ENCODE measurements around the gene WNT10A. TPM values are rescaled to one million over a fixed set of nuclear protein-coding genes. Genes with fewer than 3 reads are reported as not detected.

WNT10A gene
- 1 to 10 TPM; 1.6 to 7.9 (median 3.5) TPM for total RNA-seq
- polyA plus RNA-seq: 1 to 10 TPM; 1.5 to 2.5 (median 1.5) TPM
- long read RNA-seq, donor 1, partial matches to known transcripts: 0 of 1 reads
- long read RNA-seq, donor 1, other reads (novel, unspliced or antisense): 0 of 1 reads
- long read RNA-seq, donor 2: 0 reads

- peaks cover 0 to 99% (median 24%) of the 10 kb centered on the region in 7 donors for H3K27me3 ChIP-seq (replicated peaks in 1 of 7)
- peak; percentile 96 for DNase-seq
- H3K4me3 ChIP-seq: peak within 1 kb of the TSS; percentile 25 to 72 (median 36)
- no peaks in the 10 kb centered on the region for H3K9me3 ChIP-seq
- TF ChIP-seq POLR2AphosphoS5 (IDR thresholded peaks at IDR 0.05) (peak; percentile 84 to 89 (median 87)), CTCF (IDR thresholded peaks at IDR 0.05 in 8 of 11, conservative IDR thresholded peaks at IDR 0.05 in 3 of 11) (no peak), POLR2A (IDR thresholded peaks at IDR 0.05) (peak in 1 of 3 donors; percentile 32)
- intact Hi-C loops (cut with DNase I; ENCODE audit: low total_unique reads): no loop called here
- no peaks in the 10 kb centered on the region for H3K36me3 ChIP-seq
- 0 to 2% (median 1%) methylated on average over 34 to 58 of the region's 58 CpGs for WGBS, 5 donors
- H3K27ac ChIP-seq: peak within 1 kb of the TSS; percentile 6 to 93 (median 78)
- peaks cover 16 to 89% (median 72%) of the 10 kb centered on the region in 6 donors for H3K4me1 ChIP-seq
Observed at GRCh38 chr2:218880102-218880858, at the start of gene WNT10A. Gene WNT10A, plus strand, starts transcription at chr2:218880852. Its CDS starts 144 bp downstream, at chr2:218880996.

- Histone ChIP-seq H3K4me3 (no peak within 1 kb of the TSS), H3K36me3 (no peaks in the 10 kb centered on the region), H3K4me1 (peaks cover 0 to 2% (median 0%) of the 10 kb centered on the region in 6 donors), H3K9me3 (no peaks in the 10 kb centered on the region), H3K27ac (peak within 1 kb of the TSS in 2 of 8 donors; percentile 22 to 60), H3K27me3 (replicated peaks in 1 of 7) (peaks cover 0 to 72% (median 0%) of the 10 kb centered on the region in 7 donors)
- TF ChIP-seq POLR2A (IDR thresholded peaks at IDR 0.05) (no peak), CTCF (IDR thresholded peaks at IDR 0.05 in 8 of 11, conservative IDR thresholded peaks at IDR 0.05 in 3 of 11) (no peak), POLR2AphosphoS5 (IDR thresholded peaks at IDR 0.05) (no peak)
- DNase-seq: peak; percentile 54
- intact Hi-C loops (cut with DNase I; ENCODE audit: low total_unique reads): no loop called here
- WGBS, 5 donors: 80 to 90% (median 81%) methylated on average over 18 of the region's 18 CpGs
Observed at GRCh38 chr2:218831378-218831990, 49.2 kb upstream of the WNT10A start, which contains the start of gene PRKAG3. Gene PRKAG3, minus strand, starts transcription at chr2:218831803.

GRCh38 chr2:218832081-218832480 lies 48.6 kb upstream of the WNT10A start:
- 65 to 89% (median 71%) methylated on average over 3 of the region's 3 CpGs for WGBS, 5 donors
- no peaks in the 10 kb centered on the region for H3K4me1 ChIP-seq
- intact Hi-C loops (cut with DNase I; ENCODE audit: low total_unique reads): no loop called here
- H3K4me3 ChIP-seq: no peak overlapping the region
- no peaks in the 10 kb centered on the region for H3K36me3 ChIP-seq
- DNase-seq: peak; percentile 14
- peaks cover 0 to 4% (median 2%) of the 10 kb centered on the region in 8 donors for H3K9me3 ChIP-seq
- H3K27ac ChIP-seq: peak overlapping the region in 1 of 8 donors; percentile 60
- TF ChIP-seq POLR2AphosphoS5 (IDR thresholded peaks at IDR 0.05) (no peak), POLR2A (IDR thresholded peaks at IDR 0.05) (no peak), CTCF (IDR thresholded peaks at IDR 0.05 in 8 of 11, conservative IDR thresholded peaks at IDR 0.05 in 3 of 11) (no peak)
- peaks cover 0 to 77% (median 0%) of the 10 kb centered on the region in 7 donors for H3K27me3 ChIP-seq (replicated peaks in 1 of 7)
